ENCODE data around the gene MOB3A.
A peak's percentile ranks its signal among the peaks of the same experiment; 100 is the strongest.

Gene MOB3A

GRCh38 chr19:2061495-2062388 is 34.4 kb downstream of the MOB3A start:
- H3K4me3 ChIP-seq (ENCODE audit: low read depth, low read length) = peak overlapping the region; percentile 70
- TF ChIP-seq CTCF (IDR thresholded peaks at IDR 0.05; ENCODE audit: low read depth, low read length) = peak; percentile 35; the same call in 1 of the 2 replicates
- peak; percentile 99 for DNase-seq
- H3K9me3 ChIP-seq (ENCODE audit: severe bottlenecking) = no peaks in the 10 kb centered on the region
- no peaks in the 10 kb centered on the region for H3K27me3 ChIP-seq (ENCODE audit: insufficient read depth, low read depth, severe bottlenecking)
- H3K36me3 ChIP-seq = no peaks in the 10 kb centered on the region
- peak overlapping the region; percentile 96 for H3K27ac ChIP-seq

GRCh38 chr19:2060884-2061494 is 35.1 kb downstream of the MOB3A start:
- peak overlapping the region; percentile 51 for H3K4me3 ChIP-seq (ENCODE audit: low read depth, low read length)
- peak overlapping the region; percentile 96 for H3K27ac ChIP-seq
- TF ChIP-seq CTCF (IDR thresholded peaks at IDR 0.05; ENCODE audit: low read depth, low read length) = no peak
- H3K9me3 ChIP-seq (ENCODE audit: severe bottlenecking) = no peaks in the 10 kb centered on the region
- peak; percentile 85 for DNase-seq
- no peaks in the 10 kb centered on the region for H3K36me3 ChIP-seq
- no peaks in the 10 kb centered on the region for H3K27me3 ChIP-seq (ENCODE audit: insufficient read depth, low read depth, severe bottlenecking)

- peak; percentile 65 for DNase-seq
Measured at GRCh38 chr19:2059422-2060201, 36.5 kb downstream of the MOB3A start.

GRCh38 chr19:2058570-2059421 is 37.3 kb downstream of the MOB3A start:
- H3K27me3 ChIP-seq (ENCODE audit: insufficient read depth, low read depth, severe bottlenecking) = no peaks in the 10 kb centered on the region
- TF ChIP-seq CTCF (IDR thresholded peaks at IDR 0.05; ENCODE audit: low read depth, low read length) = no peak
- H3K36me3 ChIP-seq = no peaks in the 10 kb centered on the region
- H3K27ac ChIP-seq = peak overlapping the region; percentile 96
- no peak overlapping the region for H3K4me3 ChIP-seq (ENCODE audit: low read depth, low read length)
- H3K9me3 ChIP-seq (ENCODE audit: severe bottlenecking) = no peaks in the 10 kb centered on the region
- DNase-seq = no peak

More at GRCh38 chr19:2059422-2060201, 36.5 kb downstream of the MOB3A start:
- H3K9me3 ChIP-seq (ENCODE audit: severe bottlenecking) = no peaks in the 10 kb centered on the region
- no peaks in the 10 kb centered on the region for H3K36me3 ChIP-seq
- no peak for TF ChIP-seq CTCF (IDR thresholded peaks at IDR 0.05; ENCODE audit: low read depth, low read length)
- H3K4me3 ChIP-seq (ENCODE audit: low read depth, low read length) = no peak overlapping the region
- peak overlapping the region; percentile 96 for H3K27ac ChIP-seq
- no peaks in the 10 kb centered on the region for H3K27me3 ChIP-seq (ENCODE audit: insufficient read depth, low read depth, severe bottlenecking)

All from WERI-Rb-1 (cell line).